Bronchial epithelial cell (primary cell): ENCODE data around the gene CDO1. TPM values are rescaled to one million over a fixed set of nuclear protein-coding genes. Genes with fewer than 3 reads are reported as not detected.

ENCODE experiments used
- DNase-seq: peaks from one replicate; pipeline ENCODE4 v3.0.0-alpha.2; 2010; ENCODE audit warnings: low read depth
- FAIRE-seq: peaks from 2 replicates; lab custom pipeline; 2011; peaks lifted over from hg19 to GRCh38; lab: Jason Lieb, UNC
- H3K27me3 ChIP-seq: 2 replicates; pipeline ENCODE4 v1.5.1; 2011; ENCODE audit warnings: low read length; ENCODE audit not compliant: control insufficient read depth, insufficient read depth
- H3K36me3 ChIP-seq: 2 replicates; pipeline ENCODE4 v1.5.1; 2011; ENCODE audit warnings: low read length; ENCODE audit not compliant: control insufficient read depth, insufficient read depth
- H3K4me3 ChIP-seq: 2 replicates; pipeline ENCODE4 v1.5.1; 2011; ENCODE audit warnings: mild to moderate bottlenecking, low read depth, low read length, control low read depth
- total RNA-seq: library from RNA; depleted of rRNA; stranded (reverse); fragments of >200 nt; gene quantifications from 2 replicates; pipeline ENCODE4 v1.2.1, GENCODE V29; 2014
- TF ChIP-seq, protein P1 (sequence below): IDR thresholded peaks from 2 replicates; pipeline ENCODE4 v1.5.1; 2011; ENCODE audit warnings: mild to moderate bottlenecking, moderate library complexity, low read length, control low read depth, inconsistent platforms; ENCODE audit not compliant: insufficient read depth, severe bottlenecking

Gene CDO1
- total RNA-seq, 1 donor from 2014 or later: not detected

DNA sequence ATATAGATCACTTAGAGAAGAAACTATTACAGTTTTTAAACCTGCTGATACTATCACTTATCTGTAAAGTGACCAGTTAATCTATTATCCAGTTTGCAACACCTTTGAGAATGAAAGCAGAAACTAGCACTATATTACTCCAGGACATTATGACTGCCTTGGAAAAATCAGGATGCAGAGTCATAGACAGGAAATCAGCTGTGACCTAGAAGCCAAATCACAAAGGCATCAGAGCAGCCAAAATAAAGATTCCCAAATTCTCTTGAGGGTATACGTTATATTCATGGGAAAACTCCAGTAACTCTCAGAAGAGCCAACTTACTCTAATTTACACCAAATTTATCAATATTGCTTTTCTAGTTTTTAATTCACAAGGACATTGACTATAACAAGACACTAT, 49.9 kb downstream of the CDO1 start:
- Histone ChIP-seq H3K27me3 (no peaks in the 10 kb centered on the region), H3K4me3 (no peak overlapping the region), H3K36me3 (no peaks in the 10 kb centered on the region)
- no peak for DNase-seq
- no peak for FAIRE-seq
- TF ChIP-seq, protein P1, sequence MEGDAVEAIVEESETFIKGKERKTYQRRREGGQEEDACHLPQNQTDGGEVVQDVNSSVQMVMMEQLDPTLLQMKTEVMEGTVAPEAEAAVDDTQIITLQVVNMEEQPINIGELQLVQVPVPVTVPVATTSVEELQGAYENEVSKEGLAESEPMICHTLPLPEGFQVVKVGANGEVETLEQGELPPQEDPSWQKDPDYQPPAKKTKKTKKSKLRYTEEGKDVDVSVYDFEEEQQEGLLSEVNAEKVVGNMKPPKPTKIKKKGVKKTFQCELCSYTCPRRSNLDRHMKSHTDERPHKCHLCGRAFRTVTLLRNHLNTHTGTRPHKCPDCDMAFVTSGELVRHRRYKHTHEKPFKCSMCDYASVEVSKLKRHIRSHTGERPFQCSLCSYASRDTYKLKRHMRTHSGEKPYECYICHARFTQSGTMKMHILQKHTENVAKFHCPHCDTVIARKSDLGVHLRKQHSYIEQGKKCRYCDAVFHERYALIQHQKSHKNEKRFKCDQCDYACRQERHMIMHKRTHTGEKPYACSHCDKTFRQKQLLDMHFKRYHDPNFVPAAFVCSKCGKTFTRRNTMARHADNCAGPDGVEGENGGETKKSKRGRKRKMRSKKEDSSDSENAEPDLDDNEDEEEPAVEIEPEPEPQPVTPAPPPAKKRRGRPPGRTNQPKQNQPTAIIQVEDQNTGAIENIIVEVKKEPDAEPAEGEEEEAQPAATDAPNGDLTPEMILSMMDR: no peak

DNA sequence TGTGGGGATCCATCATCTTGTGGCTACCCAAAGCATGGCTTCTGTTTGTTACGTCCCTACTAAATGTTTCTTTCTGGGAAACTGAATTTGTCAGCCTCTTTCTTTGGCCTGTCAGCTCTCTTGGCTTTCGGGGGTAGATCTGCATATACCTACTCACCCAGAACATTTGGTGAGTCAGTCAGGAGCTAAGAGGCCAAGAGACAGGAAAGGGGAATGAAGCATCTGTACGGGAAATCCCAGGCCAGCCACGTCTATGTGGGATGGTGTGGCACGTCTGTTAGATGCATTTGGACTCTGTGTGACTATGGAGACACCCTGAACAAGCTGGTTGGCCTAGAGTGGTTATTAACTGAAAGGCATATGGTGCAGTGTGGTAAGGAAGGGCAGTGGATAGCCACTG, 58.1 kb downstream of the CDO1 start:
- H3K36me3 ChIP-seq: no peaks in the 10 kb centered on the region
- TF ChIP-seq, protein P1: no peak
- DNase-seq: peak; percentile 1
- no peaks in the 10 kb centered on the region for H3K27me3 ChIP-seq
- H3K4me3 ChIP-seq: no peak overlapping the region
- peak; percentile 92 for FAIRE-seq

DNA sequence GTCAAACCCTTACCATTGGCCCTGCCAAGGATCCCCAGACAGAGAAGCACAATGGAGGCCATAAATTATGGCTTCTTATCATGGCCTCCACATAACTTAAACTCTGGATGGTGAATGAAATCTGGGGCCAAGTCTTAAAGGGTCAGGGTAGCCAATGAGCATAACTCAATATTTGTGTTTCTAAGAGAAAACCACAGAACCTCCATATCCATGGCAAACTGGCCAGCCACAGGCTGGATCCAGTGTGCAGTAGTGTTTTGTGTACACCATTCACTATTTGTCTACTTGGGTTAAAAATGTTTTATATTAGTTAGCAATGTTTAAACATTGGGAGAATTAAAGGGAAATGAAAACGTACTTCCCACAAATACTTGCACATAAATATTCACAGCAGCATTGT, 60.8 kb downstream of the CDO1 start:
- FAIRE-seq: no peak
- DNase-seq: no peak
- Histone ChIP-seq H3K4me3 (no peak overlapping the region), H3K36me3 (no peaks in the 10 kb centered on the region), H3K27me3 (no peaks in the 10 kb centered on the region)
- TF ChIP-seq, protein P1: no peak

Other genes with a start within 250 kb of the CDO1 start
- 0.26 and 0.38 TPM in 2 replicates for gene TICAM2, start 214.2 kb downstream of the CDO1 start, total RNA-seq
- 68.9 and 102 TPM in 2 replicates for gene TMED7, start 190.6 kb downstream of the CDO1 start, total RNA-seq
- gene ATG12, start 24.9 kb upstream of the CDO1 start, total RNA-seq: 28.8 and 45.5 TPM in 2 replicates
- gene AP3S1, start 25.3 kb upstream of the CDO1 start, total RNA-seq: 104 and 117 TPM in 2 replicates
- 0.26 and 0.38 TPM in 2 replicates for gene LVRN, start 145.8 kb upstream of the CDO1 start, total RNA-seq
- gene ARL14EPL, start 215.8 kb upstream of the CDO1 start, total RNA-seq: not detected in 2 replicates